ENCODE results near the gene KHDC3L.

DNA sequence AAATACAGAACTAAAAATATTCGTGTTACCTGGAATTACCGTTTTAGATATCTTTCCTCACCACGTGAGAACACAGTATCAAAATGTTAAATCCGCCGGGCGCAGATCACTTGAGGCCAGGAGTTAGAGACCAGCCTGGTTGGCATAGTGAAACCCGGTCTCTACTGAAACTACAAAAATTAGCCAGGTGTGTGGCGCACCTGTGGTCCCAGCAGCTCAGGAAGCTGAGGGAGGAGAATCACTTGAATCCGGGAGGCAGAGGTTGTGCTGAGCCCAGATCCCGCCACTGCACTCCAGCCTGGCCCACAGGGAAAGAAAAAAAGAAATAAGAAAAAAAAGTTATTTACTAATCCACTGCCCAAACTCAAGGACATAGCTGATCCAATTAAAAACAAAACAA, 27.4 kb downstream of the KHDC3L start:
- TF ChIP-seq FOXO1 (CRISPR knock-in tag; IDR thresholded peaks at IDR 0.05), result no peak
- no peak for TF ChIP-seq ZNF672 (CRISPR knock-in tag; IDR thresholded peaks at IDR 0.05)
- no peak for TF ChIP-seq POLR2A (IDR thresholded peaks at IDR 0.05; ENCODE audit: insufficient read depth in 1 of 2, low read depth in 2 of 2, low read length in 2 of 2)
- TF ChIP-seq, protein P1, sequence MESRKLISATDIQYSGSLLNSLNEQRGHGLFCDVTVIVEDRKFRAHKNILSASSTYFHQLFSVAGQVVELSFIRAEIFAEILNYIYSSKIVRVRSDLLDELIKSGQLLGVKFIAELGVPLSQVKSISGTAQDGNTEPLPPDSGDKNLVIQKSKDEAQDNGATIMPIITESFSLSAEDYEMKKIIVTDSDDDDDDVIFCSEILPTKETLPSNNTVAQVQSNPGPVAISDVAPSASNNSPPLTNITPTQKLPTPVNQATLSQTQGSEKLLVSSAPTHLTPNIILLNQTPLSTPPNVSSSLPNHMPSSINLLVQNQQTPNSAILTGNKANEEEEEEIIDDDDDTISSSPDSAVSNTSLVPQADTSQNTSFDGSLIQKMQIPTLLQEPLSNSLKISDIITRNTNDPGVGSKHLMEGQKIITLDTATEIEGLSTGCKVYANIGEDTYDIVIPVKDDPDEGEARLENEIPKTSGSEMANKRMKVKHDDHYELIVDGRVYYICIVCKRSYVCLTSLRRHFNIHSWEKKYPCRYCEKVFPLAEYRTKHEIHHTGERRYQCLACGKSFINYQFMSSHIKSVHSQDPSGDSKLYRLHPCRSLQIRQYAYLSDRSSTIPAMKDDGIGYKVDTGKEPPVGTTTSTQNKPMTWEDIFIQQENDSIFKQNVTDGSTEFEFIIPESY (CRISPR knock-in tag; IDR thresholded peaks at IDR 0.05), result no peak
